Measurements from ENCODE around the gene JAZF1. TPM values are rescaled to one million over a fixed set of nuclear protein-coding genes. Genes with fewer than 3 reads are reported as not detected.

The JAZF1 gene
- total and polyA plus RNA-seq, 2 donors (not counting 1 experiment from before 2014, with no cell fraction given) = 14.0 to 38.6 TPM

DNA sequence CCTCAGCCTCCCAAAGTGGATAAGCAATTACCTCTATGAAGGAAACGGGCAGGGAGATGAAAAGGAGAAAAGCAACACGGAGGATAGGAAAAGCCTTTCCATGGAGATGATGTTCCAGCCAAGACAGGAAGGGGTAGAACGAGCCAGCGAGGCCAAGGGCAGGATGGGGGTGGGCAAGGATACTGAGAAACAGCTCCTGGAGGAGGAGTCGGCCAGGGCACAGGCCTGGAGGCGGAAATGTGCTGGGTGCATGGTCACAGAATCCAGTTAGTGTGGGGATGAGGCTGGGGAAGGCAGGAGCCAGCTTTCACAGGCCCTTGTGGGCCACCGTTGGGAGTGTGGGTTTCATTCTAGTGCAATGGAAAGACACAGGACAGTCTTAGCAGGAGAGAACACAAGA lies 162.6 kb downstream of the JAZF1 start:
- Histone ChIP-seq H3K27ac (ENCODE audit: low read length in 2 of 2) (no peak overlapping the region), H2AFZ (ENCODE audit: insufficient read depth, low read depth, low read length, poor library complexity, severe bottlenecking) (no peak overlapping the region), H3K9ac (ENCODE audit: low read length) (no peak overlapping the region), H4K20me1 (ENCODE audit: control insufficient read depth, insufficient read depth, low read length, poor library complexity, severe bottlenecking) (peaks cover 83% of the 10 kb centered on the region), H3K4me3 (ENCODE audit: control extremely low read depth in 1 of 5, extremely low read depth in 1 of 5, insufficient read depth in 1 of 5, low read depth in 2 of 5, low read length in 4 of 5) (no peak overlapping the region), H3K79me2 (ENCODE audit: control insufficient read depth, insufficient read depth, low read length) (peaks cover 88% of the 10 kb centered on the region), H3K9me3 (ENCODE audit: control extremely low read depth in 1 of 3, control insufficient read depth in 2 of 3, insufficient read depth in 1 of 3, low read length in 2 of 3) (peaks cover 0 to 17% (median 4%) of the 10 kb centered on the region in 3 donors), H3K4me1 (ENCODE audit: control insufficient read depth in 2 of 2, insufficient read depth in 2 of 2, low read length in 2 of 2) (no peaks in the 10 kb centered on the region), H3K4me2 (replicated peaks; ENCODE audit: low read depth, low read length, poor library complexity, severe bottlenecking) (no peak overlapping the region), H3K36me3 (replicated peaks in 1 of 2; ENCODE audit: control extremely low read depth in 1 of 2, control insufficient read depth in 1 of 2, extremely low read depth in 1 of 2, insufficient read depth in 2 of 2, low read length in 1 of 2) (peaks cover 6 to 17% of the 10 kb centered on the region in 2 experiments), H3K27me3 (replicated peaks in 1 of 4; ENCODE audit: control extremely low read depth in 1 of 4, control insufficient read depth in 3 of 4, insufficient read depth in 4 of 4, low read length in 3 of 4) (no peaks in the 10 kb centered on the region)
- intact Hi-C loops (cut with micrococcal nuclease) = no loop called here
- DNase-seq (no peak), ATAC-seq (ENCODE audit: low read depth) (no peak)
- TF ChIP-seq, protein P1, sequence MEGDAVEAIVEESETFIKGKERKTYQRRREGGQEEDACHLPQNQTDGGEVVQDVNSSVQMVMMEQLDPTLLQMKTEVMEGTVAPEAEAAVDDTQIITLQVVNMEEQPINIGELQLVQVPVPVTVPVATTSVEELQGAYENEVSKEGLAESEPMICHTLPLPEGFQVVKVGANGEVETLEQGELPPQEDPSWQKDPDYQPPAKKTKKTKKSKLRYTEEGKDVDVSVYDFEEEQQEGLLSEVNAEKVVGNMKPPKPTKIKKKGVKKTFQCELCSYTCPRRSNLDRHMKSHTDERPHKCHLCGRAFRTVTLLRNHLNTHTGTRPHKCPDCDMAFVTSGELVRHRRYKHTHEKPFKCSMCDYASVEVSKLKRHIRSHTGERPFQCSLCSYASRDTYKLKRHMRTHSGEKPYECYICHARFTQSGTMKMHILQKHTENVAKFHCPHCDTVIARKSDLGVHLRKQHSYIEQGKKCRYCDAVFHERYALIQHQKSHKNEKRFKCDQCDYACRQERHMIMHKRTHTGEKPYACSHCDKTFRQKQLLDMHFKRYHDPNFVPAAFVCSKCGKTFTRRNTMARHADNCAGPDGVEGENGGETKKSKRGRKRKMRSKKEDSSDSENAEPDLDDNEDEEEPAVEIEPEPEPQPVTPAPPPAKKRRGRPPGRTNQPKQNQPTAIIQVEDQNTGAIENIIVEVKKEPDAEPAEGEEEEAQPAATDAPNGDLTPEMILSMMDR (IDR thresholded peaks at IDR 0.05) = no peak
- TF ChIP-seq EZH2 (IDR thresholded peaks at IDR 0.05; ENCODE audit: borderline replicate concordance, insufficient read depth, low read depth, low read length, poor library complexity, severe bottlenecking) = no peak
- Mint-ChIP-seq H3K9me3 (ENCODE audit: insufficient read depth) (peaks cover 4% of the 10 kb centered on the region), H3K27me3 (no peaks in the 10 kb centered on the region), H3K27ac (no peak overlapping the region), H3K4me3 (no peak overlapping the region), H3K4me1 (peaks cover 27% of the 10 kb centered on the region)
- POLR2A ChIA-PET = no interaction called here
- 92% methylated on average over 7 of the region's 7 CpGs for WGBS (ENCODE audit: insufficient coverage)
- CTCF ChIA-PET = interaction anchor here (1.1 kb wide), 1 partner anchor 822 kb away, joined by 6 read pairs; no protein-coding TSS in a partner anchor

DNA sequence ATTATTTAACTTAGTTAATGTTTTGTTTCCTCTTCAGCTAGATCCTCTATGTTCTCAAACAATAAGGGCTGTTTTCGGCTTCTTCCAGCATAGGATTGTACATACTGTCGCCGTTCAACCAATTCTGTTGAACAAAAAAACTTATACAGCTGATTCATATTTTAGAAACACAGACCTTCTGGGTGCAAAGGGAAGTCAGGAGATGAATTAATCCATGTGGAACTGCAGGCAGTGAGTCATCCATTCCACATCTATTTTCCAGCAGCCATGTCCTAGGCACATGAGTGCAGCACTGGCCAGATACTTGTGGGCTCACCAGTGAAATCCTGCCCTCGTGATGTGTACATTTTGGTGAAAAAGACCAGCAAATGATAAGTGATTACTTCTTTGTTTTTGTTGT lies 163.2 kb downstream of the JAZF1 start:
- Histone ChIP-seq H3K27me3 (replicated peaks in 1 of 4; ENCODE audit: control extremely low read depth in 1 of 4, control insufficient read depth in 3 of 4, insufficient read depth in 4 of 4, low read length in 3 of 4) (no peaks in the 10 kb centered on the region), H3K4me2 (replicated peaks; ENCODE audit: low read depth, low read length, poor library complexity, severe bottlenecking) (no peak overlapping the region), H4K20me1 (ENCODE audit: control insufficient read depth, insufficient read depth, low read length, poor library complexity, severe bottlenecking) (peaks cover 89% of the 10 kb centered on the region), H3K79me2 (ENCODE audit: control insufficient read depth, insufficient read depth, low read length) (peaks cover 90% of the 10 kb centered on the region), H3K27ac (ENCODE audit: low read length in 2 of 2) (no peak overlapping the region), H3K9me3 (ENCODE audit: control extremely low read depth in 1 of 3, control insufficient read depth in 2 of 3, insufficient read depth in 1 of 3, low read length in 2 of 3) (peaks cover 0 to 17% (median 4%) of the 10 kb centered on the region in 3 donors), H3K4me3 (ENCODE audit: control extremely low read depth in 1 of 5, extremely low read depth in 1 of 5, insufficient read depth in 1 of 5, low read depth in 2 of 5, low read length in 4 of 5) (no peak overlapping the region), H3K4me1 (ENCODE audit: control insufficient read depth in 2 of 2, insufficient read depth in 2 of 2, low read length in 2 of 2) (no peaks in the 10 kb centered on the region), H3K9ac (ENCODE audit: low read length) (no peak overlapping the region), H3K36me3 (replicated peaks in 1 of 2; ENCODE audit: control extremely low read depth in 1 of 2, control insufficient read depth in 1 of 2, extremely low read depth in 1 of 2, insufficient read depth in 2 of 2, low read length in 1 of 2) (peaks cover 6 to 17% of the 10 kb centered on the region in 2 experiments), H2AFZ (ENCODE audit: insufficient read depth, low read depth, low read length, poor library complexity, severe bottlenecking) (no peak overlapping the region)
- CTCF ChIA-PET = interaction anchor here (0.6 to 1.1 kb wide), 2 partner anchors 131 to 821 kb away, joined by 3 to 6 read pairs; no protein-coding TSS in a partner anchor
- intact Hi-C loops (cut with micrococcal nuclease) = no loop called here
- DNase-seq (no peak), ATAC-seq (ENCODE audit: low read depth) (no peak)
- H3K27me3 Mint-ChIP-seq = no peaks in the 10 kb centered on the region
- 100% methylated on average over 1 of the region's 4 CpGs for WGBS (ENCODE audit: insufficient coverage)
- POLR2A ChIA-PET = no interaction called here
- H3K4me3 Mint-ChIP-seq = no peak overlapping the region
- TF ChIP-seq EZH2 (IDR thresholded peaks at IDR 0.05; ENCODE audit: borderline replicate concordance, insufficient read depth, low read depth, low read length, poor library complexity, severe bottlenecking) = no peak
- TF ChIP-seq, protein P1 (IDR thresholded peaks at IDR 0.05) = no peak
- no peak overlapping the region for H3K27ac Mint-ChIP-seq
- peaks cover 31% of the 10 kb centered on the region for H3K4me1 Mint-ChIP-seq
- peaks cover 4% of the 10 kb centered on the region for H3K9me3 Mint-ChIP-seq (ENCODE audit: insufficient read depth)

All from B cell (primary cell).